Uterus (tissue), 4 donors: ENCODE measurements around the gene ZNF581. TPM values are rescaled to one million over a fixed set of nuclear protein-coding genes. Genes with fewer than 3 reads are reported as not detected.

Experiments
- DNase-seq, 2 donors: peaks; one replicate each; pipeline ENCODE4 v3.0.0-alpha.2; 2019 to 2020
- H3K27ac ChIP-seq, 2 donors: fragments of 200-600 bp; sonication (generic); 1 replicate in 1 of 2; 2 replicates in 1 of 2; pipeline ENCODE4 v1.5.1; 2016 to 2018
- H3K27me3 ChIP-seq, 2 donors: fragments of 200-600 bp; sonication (generic); one replicate each; pipeline ENCODE4 v1.5.1; 2018 to 2019; ENCODE audit warnings: control low read depth in 1 of 2
- H3K36me3 ChIP-seq, 2 donors: fragments of 200-600 bp; sonication (generic); one replicate each; pipeline ENCODE4 v1.5.1; 2019; ENCODE audit warnings: control low read depth in 1 of 2
- H3K4me1 ChIP-seq, 2 donors: fragments of 200-600 bp; sonication (generic); one replicate each; pipeline ENCODE4 v1.5.1; 2018 to 2019; ENCODE audit warnings: control low read depth in 1 of 2
- H3K4me3 ChIP-seq, 2 donors: fragments of 200-600 bp; sonication (generic); 1 replicate in 1 of 2; 2 replicates in 1 of 2; pipeline ENCODE4 v1.5.1; 2018 to 2019; ENCODE audit warnings: mild to moderate bottlenecking in 1 of 2
- H3K9me3 ChIP-seq, 2 donors: fragments of 200-600 bp; sonication (generic); one replicate each; pipeline ENCODE4 v1.5.1; 2019; ENCODE audit warnings: control low read depth in 1 of 2
- CTCF ChIP-seq, 4 experiments: fragments of 200-600 bp in 2 of 4; fragments of 450-650 bp in 2 of 4; sonication (generic) in 2 of 4; IDR thresholded peaks; one replicate each; pipeline ENCODE4 v1.5.1; 2016 to 2019; ENCODE audit warnings: antibody characterized with exemption in 4 of 4, mild to moderate bottlenecking in 2 of 4, moderate library complexity in 1 of 4
- POLR2A ChIP-seq, 2 donors: fragments of 450-650 bp; IDR thresholded peaks; one replicate each; pipeline ENCODE4 v1.6.1; 2016; ENCODE audit warnings: antibody characterized with exemption in 2 of 2, mild to moderate bottlenecking in 1 of 2, moderate library complexity in 1 of 2
- intact Hi-C: fragments of 100-400 bp; cut with DNase I; formaldehyde crosslinking; loops from one replicate; pipeline ENCODE4 v1.15.1; 2023; ENCODE audit warnings: low total_unique reads
- total RNA-seq, 4 donors: library from RNA; depleted of rRNA in 3 of 4; stranded (reverse); fragments of >200 nt in 3 of 4; gene quantifications; one replicate each; pipeline versions ENCODE4 v1.1.0 to v1.2.4, GENCODE V29; 2014 to 2023
- donor health status: DM: yes; HTN: yes; CAD: no.

ZNF581 gene
- total RNA-seq, 4 donors from 2014 or later, result 2.8 to 30.3 (median 12.8) TPM

GRCh38 chr19:55689411-55690108 lies 46.1 kb downstream of the ZNF581 start:
- Histone ChIP-seq H3K4me1 (no peaks in the 10 kb centered on the region), H3K9me3 (no peaks in the 10 kb centered on the region), H3K27ac (no peak overlapping the region), H3K36me3 (no peaks in the 10 kb centered on the region), H3K27me3 (no peaks in the 10 kb centered on the region), H3K4me3 (no peak overlapping the region)
- no peak for DNase-seq
- intact Hi-C loops, result no loop called here
- TF ChIP-seq CTCF (IDR thresholded peaks at IDR 0.05) (no peak), POLR2A (IDR thresholded peaks at IDR 0.05) (no peak)

GRCh38 chr19:55690109-55690768 lies 46.8 kb downstream of the ZNF581 start:
- intact Hi-C loops, result no loop called here
- H3K4me1 ChIP-seq, result no peaks in the 10 kb centered on the region
- no peaks in the 10 kb centered on the region for H3K27me3 ChIP-seq
- no peak overlapping the region for H3K4me3 ChIP-seq
- H3K9me3 ChIP-seq, result no peaks in the 10 kb centered on the region
- no peak overlapping the region for H3K27ac ChIP-seq
- DNase-seq, result no peak
- no peaks in the 10 kb centered on the region for H3K36me3 ChIP-seq
- TF ChIP-seq CTCF (IDR thresholded peaks at IDR 0.05) (no peak), POLR2A (IDR thresholded peaks at IDR 0.05) (no peak)

GRCh38 chr19:55690769-55691545 lies 47.5 kb downstream of the ZNF581 start:
- TF ChIP-seq POLR2A (IDR thresholded peaks at IDR 0.05), result no peak
- no peak for TF ChIP-seq CTCF (IDR thresholded peaks at IDR 0.05)
- H3K4me1 ChIP-seq, result no peaks in the 10 kb centered on the region
- intact Hi-C loops, result no loop called here
- H3K9me3 ChIP-seq, result no peaks in the 10 kb centered on the region
- no peak for DNase-seq
- no peak overlapping the region for H3K27ac ChIP-seq
- no peak overlapping the region for H3K4me3 ChIP-seq
- no peaks in the 10 kb centered on the region for H3K36me3 ChIP-seq
- no peaks in the 10 kb centered on the region for H3K27me3 ChIP-seq

GRCh38 chr19:55691561-55692481 lies 48.4 kb downstream of the ZNF581 start:
- Histone ChIP-seq H3K27ac (no peak overlapping the region), H3K27me3 (no peaks in the 10 kb centered on the region), H3K4me3 (no peak overlapping the region), H3K9me3 (no peaks in the 10 kb centered on the region), H3K36me3 (no peaks in the 10 kb centered on the region), H3K4me1 (no peaks in the 10 kb centered on the region)
- TF ChIP-seq CTCF (IDR thresholded peaks at IDR 0.05) (no peak), POLR2A (IDR thresholded peaks at IDR 0.05) (no peak)
- intact Hi-C loops, result no loop called here
- DNase-seq, result no peak
